ENCODE results near the gene CD72. TPM values are rescaled to one million over a fixed set of nuclear protein-coding genes. Genes with fewer than 3 reads are reported as not detected.

CD72 gene
- total RNA-seq, 1 donor from 2014 or later, result 1.8 TPM

- Mint-ChIP-seq H3K36me3 (ENCODE audit: low read depth, unreplicated experiment) (peaks cover 1% of the 10 kb centered on the region), H3K9me3 (ENCODE audit: unreplicated experiment) (no peaks in the 10 kb centered on the region), H3K4me3 (ENCODE audit: unreplicated experiment) (peak overlapping the region; percentile 87), H3K27ac (ENCODE audit: unreplicated experiment) (peak overlapping the region; percentile 35), H3K4me1 (ENCODE audit: low read depth, unreplicated experiment) (peaks cover 12% of the 10 kb centered on the region), H3K27me3 (ENCODE audit: low read depth, unreplicated experiment) (no peaks in the 10 kb centered on the region)
- H3K4me2 ChIP-seq (ENCODE audit: low read length), result peak overlapping the region; percentile 86
- peak overlapping the region; percentile 100 for H3K27ac ChIP-seq (ENCODE audit: low read depth, low read length)
- H3K79me2 ChIP-seq (ENCODE audit: insufficient read depth, low read length), result peaks cover 11% of the 10 kb centered on the region
- peaks cover 6% of the 10 kb centered on the region for H3K36me3 ChIP-seq (ENCODE audit: insufficient read depth, low read length)
- peak overlapping the region; percentile 78 for H3K4me3 ChIP-seq (ENCODE audit: insufficient read depth, low read depth, low read length)
- no peaks in the 10 kb centered on the region for H3K9me3 ChIP-seq (ENCODE audit: insufficient read depth, low read depth, low read length)
- no peaks in the 10 kb centered on the region for H3K27me3 ChIP-seq (ENCODE audit: insufficient read depth, low read length)
- peak; percentile 42 for DNase-seq (ENCODE audit: low read depth)
- H3K9ac ChIP-seq (ENCODE audit: low read length), result peak overlapping the region; percentile 92
- H3K4me1 ChIP-seq (ENCODE audit: insufficient read depth, low read length), result peaks cover 18% of the 10 kb centered on the region
- TF ChIP-seq CTCF (IDR thresholded peaks at IDR 0.05; ENCODE audit: insufficient read depth, low read depth, low read length) (no peak), EZH2 (IDR thresholded peaks at IDR 0.05; ENCODE audit: insufficient read depth, low read length) (no peak)
- H2AFZ ChIP-seq (ENCODE audit: low read depth, low read length), result no peak overlapping the region
- H4K20me1 ChIP-seq (ENCODE audit: insufficient read depth, low read length), result peaks cover 8% of the 10 kb centered on the region
- no peak for FAIRE-seq
Measured at GRCh38 chr9:35659340-35659739, 41.1 kb upstream of the CD72 start.

- no peaks in the 10 kb centered on the region for H3K9me3 ChIP-seq (ENCODE audit: insufficient read depth, low read depth, low read length)
- peaks cover 15% of the 10 kb centered on the region for H3K4me1 ChIP-seq (ENCODE audit: insufficient read depth, low read length)
- H3K9ac ChIP-seq (ENCODE audit: low read length), result peak overlapping the region; percentile 92
- peak overlapping the region; percentile 87 for H3K4me3 Mint-ChIP-seq (ENCODE audit: unreplicated experiment)
- peak overlapping the region; percentile 75 for H3K27ac Mint-ChIP-seq (ENCODE audit: unreplicated experiment)
- H3K27me3 Mint-ChIP-seq (ENCODE audit: low read depth, unreplicated experiment), result no peaks in the 10 kb centered on the region
- H3K9me3 Mint-ChIP-seq (ENCODE audit: unreplicated experiment), result no peaks in the 10 kb centered on the region
- H3K36me3 ChIP-seq (ENCODE audit: insufficient read depth, low read length), result peaks cover 6% of the 10 kb centered on the region
- no peaks in the 10 kb centered on the region for H3K27me3 ChIP-seq (ENCODE audit: insufficient read depth, low read length)
- H3K4me2 ChIP-seq (ENCODE audit: low read length), result peak overlapping the region; percentile 86
- DNase-seq (ENCODE audit: low read depth) (no peak), FAIRE-seq (no peak)
- TF ChIP-seq CTCF (IDR thresholded peaks at IDR 0.05; ENCODE audit: insufficient read depth, low read depth, low read length) (no peak), EZH2 (IDR thresholded peaks at IDR 0.05; ENCODE audit: insufficient read depth, low read length) (no peak)
- peaks cover 1% of the 10 kb centered on the region for H3K36me3 Mint-ChIP-seq (ENCODE audit: low read depth, unreplicated experiment)
- peaks cover 12% of the 10 kb centered on the region for H3K4me1 Mint-ChIP-seq (ENCODE audit: low read depth, unreplicated experiment)
- H2AFZ ChIP-seq (ENCODE audit: low read depth, low read length), result peak overlapping the region; percentile 92
- H3K79me2 ChIP-seq (ENCODE audit: insufficient read depth, low read length), result peaks cover 11% of the 10 kb centered on the region
- H4K20me1 ChIP-seq (ENCODE audit: insufficient read depth, low read length), result peaks cover 8% of the 10 kb centered on the region
- H3K27ac ChIP-seq (ENCODE audit: low read depth, low read length), result peak overlapping the region; percentile 100
- peak overlapping the region; percentile 78 for H3K4me3 ChIP-seq (ENCODE audit: insufficient read depth, low read depth, low read length)
Measured at GRCh38 chr9:35658968-35659220, 40.7 kb upstream of the CD72 start.

- peak; percentile 59 for DNase-seq (ENCODE audit: low read depth)
- Histone ChIP-seq H3K9ac (ENCODE audit: low read length) (peak within 1 kb of the TSS; percentile 92), H3K4me1 (ENCODE audit: insufficient read depth, low read length) (peaks cover 15% of the 10 kb centered on the region), H3K27ac (ENCODE audit: low read depth, low read length) (peak within 1 kb of the TSS; percentile 100), H3K4me3 (ENCODE audit: insufficient read depth, low read depth, low read length) (peak within 1 kb of the TSS; percentile 78), H3K79me2 (ENCODE audit: insufficient read depth, low read length) (peaks cover 11% of the 10 kb centered on the region), H4K20me1 (ENCODE audit: insufficient read depth, low read length) (peaks cover 8% of the 10 kb centered on the region), H3K4me2 (ENCODE audit: low read length) (peak within 1 kb of the TSS; percentile 86), H2AFZ (ENCODE audit: low read depth, low read length) (peak within 1 kb of the TSS; percentile 92), H3K9me3 (ENCODE audit: insufficient read depth, low read depth, low read length) (no peaks in the 10 kb centered on the region), H3K36me3 (ENCODE audit: insufficient read depth, low read length) (peaks cover 6% of the 10 kb centered on the region), H3K27me3 (ENCODE audit: insufficient read depth, low read length) (no peaks in the 10 kb centered on the region)
- Mint-ChIP-seq H3K27me3 (ENCODE audit: low read depth, unreplicated experiment) (no peaks in the 10 kb centered on the region), H3K4me3 (ENCODE audit: unreplicated experiment) (peak within 1 kb of the TSS; percentile 87), H3K36me3 (ENCODE audit: low read depth, unreplicated experiment) (peaks cover 1% of the 10 kb centered on the region), H3K27ac (ENCODE audit: unreplicated experiment) (peak within 1 kb of the TSS; percentile 75), H3K4me1 (ENCODE audit: low read depth, unreplicated experiment) (peaks cover 12% of the 10 kb centered on the region), H3K9me3 (ENCODE audit: unreplicated experiment) (no peaks in the 10 kb centered on the region)
- TF ChIP-seq CTCF (IDR thresholded peaks at IDR 0.05; ENCODE audit: insufficient read depth, low read depth, low read length) (peak; percentile 28), EZH2 (IDR thresholded peaks at IDR 0.05; ENCODE audit: insufficient read depth, low read length) (no peak)
- FAIRE-seq, result no peak
Measured at GRCh38 chr9:35658137-35658967, 40.1 kb upstream of the CD72 start, which contains the start of gene CCDC107. Gene CCDC107 (plus strand): TSS chr9:35658292. CDS start chr9:35658380, 88 bp downstream.

Measured in astrocyte (in vitro differentiated cells and primary cell).